OCI-LY1 (cell line): ENCODE data around the gene DEPDC7.

Experiments
- EZH2 ChIP-seq: fragments of 200-600 bp; sonication (generic), shearing (Covaris generic); IDR thresholded peaks from 2 replicates; pipeline ENCODE4 v1.8.0; 2017; ENCODE audit warnings: borderline replicate concordance, mixed run types, mild to moderate bottlenecking, antibody characterized with exemption, low read length, moderate library complexity, mixed read lengths
- TF ChIP-seq, protein P1 (sequence below): fragments of 200-600 bp; sonication (generic), shearing (Covaris generic); IDR thresholded peaks from 2 replicates; pipeline ENCODE4 v1.5.1; 2017; ENCODE audit warnings: mild to moderate bottlenecking, antibody characterized with exemption, low read length, moderate library complexity, mixed read lengths

- TF ChIP-seq EZH2: no peak
- TF ChIP-seq, protein P1, sequence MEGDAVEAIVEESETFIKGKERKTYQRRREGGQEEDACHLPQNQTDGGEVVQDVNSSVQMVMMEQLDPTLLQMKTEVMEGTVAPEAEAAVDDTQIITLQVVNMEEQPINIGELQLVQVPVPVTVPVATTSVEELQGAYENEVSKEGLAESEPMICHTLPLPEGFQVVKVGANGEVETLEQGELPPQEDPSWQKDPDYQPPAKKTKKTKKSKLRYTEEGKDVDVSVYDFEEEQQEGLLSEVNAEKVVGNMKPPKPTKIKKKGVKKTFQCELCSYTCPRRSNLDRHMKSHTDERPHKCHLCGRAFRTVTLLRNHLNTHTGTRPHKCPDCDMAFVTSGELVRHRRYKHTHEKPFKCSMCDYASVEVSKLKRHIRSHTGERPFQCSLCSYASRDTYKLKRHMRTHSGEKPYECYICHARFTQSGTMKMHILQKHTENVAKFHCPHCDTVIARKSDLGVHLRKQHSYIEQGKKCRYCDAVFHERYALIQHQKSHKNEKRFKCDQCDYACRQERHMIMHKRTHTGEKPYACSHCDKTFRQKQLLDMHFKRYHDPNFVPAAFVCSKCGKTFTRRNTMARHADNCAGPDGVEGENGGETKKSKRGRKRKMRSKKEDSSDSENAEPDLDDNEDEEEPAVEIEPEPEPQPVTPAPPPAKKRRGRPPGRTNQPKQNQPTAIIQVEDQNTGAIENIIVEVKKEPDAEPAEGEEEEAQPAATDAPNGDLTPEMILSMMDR: peak; percentile 91
Observed at GRCh38 chr11:33065445-33066178, 49.9 kb downstream of the DEPDC7 start.
